Right atrium auricular region (tissue), 2 donors: ENCODE results near the gene ADIPOQ. TPM values are rescaled to one million over a fixed set of nuclear protein-coding genes. Genes with fewer than 3 reads are reported as not detected.
"Not testable (repeated sequence)": the region's sequence is repeated elsewhere in the genome, so short reads cannot be mapped to it uniquely, and the experiment has no call there.

Source experiments
- DNase-seq: peaks from one replicate; pipeline ENCODE4 v3.0.0-alpha.2; 2019; ENCODE audit warnings: low spot score
- H3K27ac ChIP-seq, 2 donors: fragments of 200-600 bp; sonication (generic); 1 replicate in 1 of 2; 2 replicates in 1 of 2; pipeline ENCODE4 v1.5.1; 2016 to 2019
- H3K27me3 ChIP-seq, 2 donors: fragments of 200-600 bp; sonication (generic); one replicate each; pipeline versions ENCODE4 v1.5.1 to v1.6.0; 2017 to 2019
- H3K36me3 ChIP-seq: fragments of 200-600 bp; sonication (generic); one replicate; pipeline ENCODE4 v1.5.1; 2016
- H3K4me1 ChIP-seq, 2 donors: fragments of 200-600 bp; sonication (generic); one replicate each; pipeline versions ENCODE4 v1.5.1 to v1.6.0; 2017 to 2019
- H3K4me3 ChIP-seq, 2 donors: fragments of 200-600 bp; sonication (generic); 1 replicate in 1 of 2; 2 replicates in 1 of 2; pipeline ENCODE4 v1.5.1; 2017 to 2019; ENCODE audit warnings: mild to moderate bottlenecking in 1 of 2, moderate library complexity in 1 of 2
- H3K9me3 ChIP-seq, 2 donors: fragments of 200-600 bp; sonication (generic); one replicate each; pipeline ENCODE4 v1.5.1; 2019
- total RNA-seq, 2 donors: library from RNA; depleted of rRNA; stranded (reverse); fragments of >200 nt; gene quantifications; one replicate each; pipeline ENCODE4 v1.1.0, GENCODE V29; 2016
- TF ChIP-seq, protein P1 (sequence below), 2 donors: fragments of 200-600 bp; sonication (generic); IDR thresholded peaks; one replicate each; pipeline ENCODE4 v1.5.1; 2019; ENCODE audit warnings: antibody characterized with exemption in 2 of 2

ADIPOQ gene
- total RNA-seq, 2 donors from 2014 or later, result 2.4 to 19.1 TPM

DNA sequence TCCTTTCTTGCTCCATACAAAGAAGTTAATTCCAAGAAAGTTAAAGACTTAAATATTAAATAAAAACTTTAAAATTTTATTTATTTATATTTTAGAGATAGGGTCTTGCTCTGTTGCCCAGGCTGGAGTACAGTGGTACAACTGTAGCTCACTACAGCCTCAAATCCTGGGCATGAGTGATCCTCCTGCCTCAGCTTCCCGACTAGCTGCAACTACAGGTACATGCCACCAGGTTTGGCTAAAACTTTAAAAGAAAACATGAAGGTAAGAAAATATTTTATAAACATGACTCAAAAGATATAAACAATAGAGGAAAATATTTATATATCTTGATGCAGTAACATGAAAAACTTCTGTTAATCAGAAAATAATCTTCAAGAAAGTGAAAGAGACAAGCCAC lies 33.2 kb downstream of the ADIPOQ start:
- DNase-seq, result no peak
- TF ChIP-seq, protein P1, sequence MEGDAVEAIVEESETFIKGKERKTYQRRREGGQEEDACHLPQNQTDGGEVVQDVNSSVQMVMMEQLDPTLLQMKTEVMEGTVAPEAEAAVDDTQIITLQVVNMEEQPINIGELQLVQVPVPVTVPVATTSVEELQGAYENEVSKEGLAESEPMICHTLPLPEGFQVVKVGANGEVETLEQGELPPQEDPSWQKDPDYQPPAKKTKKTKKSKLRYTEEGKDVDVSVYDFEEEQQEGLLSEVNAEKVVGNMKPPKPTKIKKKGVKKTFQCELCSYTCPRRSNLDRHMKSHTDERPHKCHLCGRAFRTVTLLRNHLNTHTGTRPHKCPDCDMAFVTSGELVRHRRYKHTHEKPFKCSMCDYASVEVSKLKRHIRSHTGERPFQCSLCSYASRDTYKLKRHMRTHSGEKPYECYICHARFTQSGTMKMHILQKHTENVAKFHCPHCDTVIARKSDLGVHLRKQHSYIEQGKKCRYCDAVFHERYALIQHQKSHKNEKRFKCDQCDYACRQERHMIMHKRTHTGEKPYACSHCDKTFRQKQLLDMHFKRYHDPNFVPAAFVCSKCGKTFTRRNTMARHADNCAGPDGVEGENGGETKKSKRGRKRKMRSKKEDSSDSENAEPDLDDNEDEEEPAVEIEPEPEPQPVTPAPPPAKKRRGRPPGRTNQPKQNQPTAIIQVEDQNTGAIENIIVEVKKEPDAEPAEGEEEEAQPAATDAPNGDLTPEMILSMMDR (IDR thresholded peaks at IDR 0.05), result no peak
- no peaks in the 10 kb centered on the region for H3K4me1 ChIP-seq
- no peaks in the 10 kb centered on the region for H3K9me3 ChIP-seq
- H3K36me3 ChIP-seq, result no peaks in the 10 kb centered on the region
- no peak overlapping the region for H3K27ac ChIP-seq
- H3K4me3 ChIP-seq, result no peak overlapping the region
- no peaks in the 10 kb centered on the region for H3K27me3 ChIP-seq

DNA sequence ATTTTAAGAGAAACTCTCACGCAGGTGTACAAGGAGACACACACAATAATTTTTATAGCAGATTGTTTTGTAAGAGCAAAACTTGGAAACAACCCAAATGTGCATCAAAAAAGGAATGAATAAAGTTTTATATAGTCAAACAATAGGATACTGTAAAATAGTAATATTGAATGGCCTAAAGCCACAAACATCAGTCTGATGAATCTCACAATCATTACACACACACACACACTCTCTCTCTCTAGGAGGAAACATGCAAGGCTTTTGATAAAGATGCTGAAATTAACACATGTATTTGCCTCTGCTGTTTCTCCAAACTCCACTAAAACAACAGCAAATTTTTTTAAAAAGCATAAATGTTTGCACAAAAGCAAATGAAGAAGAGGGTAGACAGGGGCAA lies 37.3 kb downstream of the ADIPOQ start:
- Histone ChIP-seq H3K9me3 (no peaks in the 10 kb centered on the region), H3K4me1 (no peaks in the 10 kb centered on the region), H3K27me3 (no peaks in the 10 kb centered on the region), H3K27ac (no peak overlapping the region), H3K36me3 (no peaks in the 10 kb centered on the region), H3K4me3 (no peak overlapping the region)
- no peak for DNase-seq
- TF ChIP-seq, protein P1 (IDR thresholded peaks at IDR 0.05), result no peak

DNA sequence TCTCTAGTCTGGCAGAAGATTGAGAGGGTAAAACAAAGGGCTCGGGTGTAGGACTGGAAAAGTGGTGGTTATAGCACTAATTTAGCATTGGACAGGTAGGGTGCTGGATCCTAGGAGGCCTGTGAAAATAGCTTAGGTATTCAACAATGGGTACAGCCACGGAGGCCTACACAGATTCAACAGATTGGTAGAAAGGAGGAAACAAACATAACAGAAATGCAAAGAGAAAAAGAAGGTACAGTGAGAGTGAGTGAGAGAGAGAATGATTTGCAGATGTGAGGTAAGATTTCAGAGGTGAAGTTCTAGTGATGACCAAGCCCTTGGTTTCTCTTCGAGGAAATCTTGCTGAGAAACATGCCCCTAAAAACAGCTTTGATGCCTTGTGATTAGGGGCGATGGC lies 37.9 kb downstream of the ADIPOQ start:
- H3K4me1 ChIP-seq, result no peaks in the 10 kb centered on the region
- H3K4me3 ChIP-seq, result no peak overlapping the region
- H3K27me3 ChIP-seq, result no peaks in the 10 kb centered on the region
- no peaks in the 10 kb centered on the region for H3K9me3 ChIP-seq
- no peak for DNase-seq
- no peaks in the 10 kb centered on the region for H3K36me3 ChIP-seq
- TF ChIP-seq, protein P1 (IDR thresholded peaks at IDR 0.05), result no peak
- H3K27ac ChIP-seq, result no peak overlapping the region

DNA sequence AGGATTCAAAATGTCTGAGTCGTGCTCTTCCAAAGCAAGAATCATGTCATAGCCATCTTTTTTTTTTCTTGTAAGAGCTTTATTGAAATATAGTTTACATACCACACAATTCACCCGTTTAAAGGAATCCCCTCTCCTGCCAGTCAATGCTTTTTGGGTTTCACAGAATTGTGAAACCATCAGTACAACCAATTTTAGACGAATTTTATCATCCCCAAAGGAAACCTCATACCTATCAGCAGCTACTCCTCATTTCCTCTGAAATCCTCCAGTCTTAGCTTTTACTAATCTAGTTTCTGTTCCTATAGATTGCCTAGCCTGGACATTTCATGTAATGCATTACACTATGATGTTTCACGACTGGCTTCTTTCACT lies 39.6 kb downstream of the ADIPOQ start:
- Histone ChIP-seq H3K27ac (no peak overlapping the region), H3K4me3 (no peak overlapping the region), H3K27me3 (no peaks in the 10 kb centered on the region), H3K36me3 (no peaks in the 10 kb centered on the region), H3K9me3 (no peaks in the 10 kb centered on the region), H3K4me1 (no peaks in the 10 kb centered on the region)
- no peak for DNase-seq
- TF ChIP-seq, protein P1 (IDR thresholded peaks at IDR 0.05), result no peak

DNA sequence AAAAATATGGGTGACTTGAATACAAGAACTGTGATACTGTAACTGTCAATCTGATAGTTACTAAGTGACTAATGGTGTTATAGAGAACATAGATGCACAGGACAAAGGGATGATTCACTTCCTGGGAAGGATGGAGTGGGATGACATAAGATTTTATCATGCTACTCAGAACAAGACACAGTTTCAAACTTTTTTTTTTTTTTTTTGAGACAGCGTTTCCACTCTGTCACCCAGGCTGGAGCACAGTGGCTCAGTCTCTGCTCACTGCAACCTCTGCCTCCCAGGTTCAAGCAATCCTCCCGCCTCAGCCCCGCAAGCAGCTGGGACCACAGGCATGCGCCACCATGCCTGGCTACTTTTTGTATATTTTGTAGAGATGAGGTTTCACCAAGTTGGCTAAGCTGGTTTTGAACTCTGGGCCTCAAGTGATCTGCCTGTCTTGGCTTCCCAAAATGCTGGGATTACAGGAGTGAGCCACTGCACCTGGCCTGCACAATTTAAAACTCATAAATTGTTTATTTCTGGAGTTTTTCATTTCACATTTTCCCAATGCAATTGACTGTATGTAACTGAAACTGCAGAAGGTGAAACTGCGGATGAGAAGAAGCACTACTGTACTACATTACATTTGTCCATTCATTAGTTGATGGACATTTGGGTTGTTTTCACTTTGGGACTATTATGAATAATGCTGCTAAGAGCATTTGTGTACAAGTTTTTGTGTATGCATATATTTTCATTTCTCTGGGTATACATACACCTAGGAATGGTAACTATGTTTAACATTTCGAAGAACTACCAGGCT lies 40.6 kb downstream of the ADIPOQ start:
- no peak for DNase-seq
- Histone ChIP-seq H3K9me3 (no peaks in the 10 kb centered on the region), H3K4me1 (no peaks in the 10 kb centered on the region), H3K27ac (no peak overlapping the region), H3K36me3 (no peaks in the 10 kb centered on the region), H3K4me3 (no peak overlapping the region), H3K27me3 (no peaks in the 10 kb centered on the region)
- TF ChIP-seq, protein P1 (IDR thresholded peaks at IDR 0.05), result no peak

DNA sequence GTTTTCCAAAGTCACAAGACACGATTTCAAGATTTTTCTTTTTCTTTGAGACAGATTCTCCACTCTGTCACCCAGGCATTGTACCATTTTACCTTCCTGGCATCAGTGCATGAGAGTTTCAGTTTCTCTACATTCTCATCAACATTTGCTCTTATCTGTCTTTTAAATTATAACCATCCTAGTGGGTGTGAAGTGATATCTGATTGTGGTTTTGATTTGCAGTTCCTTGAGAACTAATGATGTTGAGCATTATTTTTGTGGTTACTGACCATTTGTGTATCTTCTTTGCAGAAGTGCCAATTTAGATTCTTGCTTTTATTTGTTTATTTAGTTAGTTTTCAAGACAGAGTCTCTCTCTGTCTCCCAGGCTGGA lies 41.2 kb downstream of the ADIPOQ start:
- Histone ChIP-seq H3K36me3 (no peaks in the 10 kb centered on the region), H3K4me1 (no peaks in the 10 kb centered on the region), H3K27ac (no peak overlapping the region), H3K27me3 (no peaks in the 10 kb centered on the region), H3K4me3 (no peak overlapping the region), H3K9me3 (no peaks in the 10 kb centered on the region)
- no peak for DNase-seq
- TF ChIP-seq, protein P1 (IDR thresholded peaks at IDR 0.05), result no peak

DNA sequence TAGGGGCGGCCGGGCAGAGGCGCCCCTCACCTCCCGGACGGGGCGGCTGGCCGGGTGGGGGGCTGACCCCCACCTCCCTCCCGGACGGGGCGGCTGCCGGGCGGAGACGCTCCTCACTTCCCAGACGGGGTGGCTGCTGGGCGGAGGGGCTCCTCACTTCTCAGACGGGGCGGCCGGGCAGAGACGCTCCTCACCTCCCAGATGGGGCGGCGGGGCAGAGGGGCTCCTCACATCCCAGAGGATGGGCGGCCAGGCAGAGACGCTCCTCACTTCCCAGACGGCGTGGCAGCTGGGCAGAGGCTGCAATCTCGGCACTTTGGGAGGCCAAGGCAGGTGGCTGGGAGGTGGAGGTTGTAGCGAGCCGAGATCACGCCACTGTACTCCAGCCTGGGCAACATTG lies 42.4 kb downstream of the ADIPOQ start:
- not testable (repeated sequence) for H3K4me1 ChIP-seq, H3K4me3 ChIP-seq, H3K9me3 ChIP-seq, H3K36me3 ChIP-seq, H3K27me3 ChIP-seq, H3K27ac ChIP-seq, DNase-seq
